H1 (cell line): ENCODE data around the gene ZBTB8B. TPM values are rescaled to one million over a fixed set of nuclear protein-coding genes. Genes with fewer than 3 reads are reported as not detected.
A peak's percentile ranks its signal among the peaks of the same experiment; 100 is the strongest.

ENCODE experiments used
- CTCF ChIA-PET: fragments of 300-600 bp; sonication (Branson Sonifier 250); formaldehyde crosslinking; loops from one replicate; lab custom pipeline; 2021; ENCODE audit not compliant: partially characterized antibody; lab: Charles Lee
- POLR2A ChIA-PET: fragments of 300-600 bp; sonication (Branson Sonifier 250); formaldehyde crosslinking; loops from one replicate; lab custom pipeline; 2021; ENCODE audit warnings: inconsistent platforms; ENCODE audit not compliant: partially characterized antibody; lab: Charles Lee
- DNase-seq, 2 experiments: peaks; one replicate each; pipeline versions ENCODE4 v3.0.0 to v3.0.0-alpha.2; 2010 to 2022; ENCODE audit warnings: low spot score in 2 of 2, low read depth in 1 of 2, mixed read lengths in 1 of 2
- FAIRE-seq: peaks from 2 replicates; lab custom pipeline; 2011; peaks lifted over from hg19 to GRCh38; lab: Jason Lieb, UNC
- H2AFZ ChIP-seq: 2 replicates; pipeline ENCODE4 v1.8.1; 2012; ENCODE audit warnings: low read length, inconsistent platforms
- H2AK5ac ChIP-seq: 2 replicates; pipeline ENCODE4 v1.6.1; 2013; ENCODE audit warnings: low read depth, low read length
- H2BK120ac ChIP-seq: replicated peaks from 2 replicates; pipeline ENCODE3; 2013; ENCODE audit warnings: low read depth, low read length, inconsistent platforms
- H2BK12ac ChIP-seq: 2 replicates; pipeline ENCODE4 v1.6.1; 2013; ENCODE audit warnings: low read depth, low read length
- H2BK15ac ChIP-seq: 2 replicates; pipeline ENCODE4 v1.6.1; 2013; ENCODE audit warnings: low read length
- H2BK20ac ChIP-seq: 2 replicates; pipeline ENCODE4 v1.6.1; 2013; ENCODE audit warnings: low read length
- H2BK5ac ChIP-seq: 2 replicates; pipeline ENCODE4 v1.6.1; 2013; ENCODE audit warnings: low read depth, low read length
- H3K14ac ChIP-seq: 2 replicates; pipeline ENCODE4 v1.6.1; 2013; ENCODE audit warnings: inconsistent platforms; ENCODE audit not compliant: insufficient read length
- H3K18ac ChIP-seq: 2 replicates; pipeline ENCODE4 v1.6.1; 2013; ENCODE audit warnings: low read length; ENCODE audit errors: extremely low read depth
- H3K23ac ChIP-seq: 2 replicates; pipeline ENCODE4 v1.6.1; 2013; ENCODE audit warnings: inconsistent platforms; ENCODE audit not compliant: insufficient read length
- H3K23me2 ChIP-seq: 2 replicates; pipeline ENCODE4 v1.6.1; 2013; ENCODE audit warnings: low read depth, low read length
- H3K27ac ChIP-seq: 2 replicates; pipeline ENCODE4 v1.6.1; 2011; ENCODE audit warnings: low read depth, low read length, inconsistent platforms
- H3K27me3 ChIP-seq, 4 experiments: replicated peaks in 1 of 4; 1 replicate in 1 of 4; 2 replicates in 3 of 4; pipeline versions ENCODE4 v1.6.1 to v1.8.1; 2011 to 2013; ENCODE audit warnings: low read length in 3 of 4, mild to moderate bottlenecking in 3 of 4, inconsistent platforms in 2 of 4, mixed read lengths in 2 of 4, moderate library complexity in 1 of 4; ENCODE audit not compliant: control insufficient read depth in 3 of 4, insufficient read depth in 3 of 4; ENCODE audit errors: extremely low read depth in 1 of 4
- H3K36me3 ChIP-seq, 4 experiments: 2 replicates each; pipeline versions ENCODE4 v1.6.1 to v1.8.1; 2011 to 2013; ENCODE audit warnings: mild to moderate bottlenecking in 4 of 4, low read length in 3 of 4, moderate library complexity in 2 of 4, control low read depth in 1 of 4, inconsistent platforms in 1 of 4; ENCODE audit not compliant: insufficient read depth in 4 of 4, control insufficient read depth in 2 of 4
- H3K4ac ChIP-seq: replicated peaks from 2 replicates; pipeline ENCODE3; 2013; ENCODE audit warnings: low read length, low read depth, mixed read lengths, inconsistent platforms; ENCODE audit not compliant: insufficient read length
- H3K4me1 ChIP-seq, 4 experiments: replicated peaks in 1 of 4; 1 replicate in 1 of 4; 2 replicates in 3 of 4; pipeline versions ENCODE4 v1.6.1 to v1.8.1; 2011 to 2013; ENCODE audit warnings: low read length in 3 of 4, inconsistent platforms in 2 of 4, mixed read lengths in 1 of 4; ENCODE audit not compliant: insufficient read depth in 4 of 4, control insufficient read depth in 3 of 4
- H3K4me2 ChIP-seq, 2 experiments: 2 replicates each; pipeline versions ENCODE4 v1.6.1 to v1.8.1; 2011 to 2013; ENCODE audit warnings: low read depth in 2 of 2, low read length in 2 of 2, control low read depth in 1 of 2, inconsistent platforms in 1 of 2, mild to moderate bottlenecking in 1 of 2; ENCODE audit not compliant: insufficient read depth in 1 of 2
- H3K4me3 ChIP-seq, 4 experiments: fragments of 200-600, 300-600 bp in 1 of 4; sonication (generic), shearing (Covaris generic), sonication (Bioruptor Twin) in 1 of 4; 2 replicates each; pipeline versions ENCODE4 v1.5.1 to v1.8.1; 2011 to 2016; ENCODE audit warnings: low read length in 4 of 4, low read depth in 3 of 4, control low read depth in 2 of 4, inconsistent platforms in 2 of 4, mild to moderate bottlenecking in 2 of 4, mixed read lengths in 1 of 4, moderate library complexity in 1 of 4; ENCODE audit not compliant: insufficient read depth in 2 of 4; ENCODE audit errors: extremely low read depth in 1 of 4
- H3K56ac ChIP-seq: replicated peaks from 2 replicates; pipeline ENCODE3; 2013; ENCODE audit warnings: low read depth, mild to moderate bottlenecking, mixed read lengths, low read length, inconsistent platforms; ENCODE audit not compliant: insufficient read length
- H3K79me1 ChIP-seq: 2 replicates; pipeline ENCODE4 v1.6.1; 2013; ENCODE audit warnings: low read depth, low read length, control low read depth
- H3K79me2 ChIP-seq, 2 experiments: 2 replicates each; pipeline versions ENCODE4 v1.6.1 to v1.8.1; 2012 to 2013; ENCODE audit warnings: low read length in 2 of 2, mild to moderate bottlenecking in 2 of 2, inconsistent platforms in 1 of 2; ENCODE audit not compliant: insufficient read depth in 2 of 2, control insufficient read depth in 1 of 2
- H3K9ac ChIP-seq, 4 experiments: replicated peaks in 1 of 4; 1 replicate in 1 of 4; 2 replicates in 3 of 4; pipeline versions ENCODE4 v1.6.1 to v1.8.1; 2011 to 2013; ENCODE audit warnings: low read depth in 3 of 4, low read length in 3 of 4, control low read depth in 2 of 4, mild to moderate bottlenecking in 2 of 4, moderate library complexity in 2 of 4, inconsistent platforms in 1 of 4; ENCODE audit errors: extremely low read depth in 1 of 4
- H3K9me3 ChIP-seq, 2 experiments: 2 replicates each; pipeline versions ENCODE4 v1.6.1 to v1.8.1; 2012 to 2013; ENCODE audit warnings: mild to moderate bottlenecking in 2 of 2, moderate library complexity in 2 of 2, control low read depth in 1 of 2, inconsistent platforms in 1 of 2, low read depth in 1 of 2, low read length in 1 of 2, mixed read lengths in 1 of 2; ENCODE audit not compliant: insufficient read depth in 2 of 2
- H4K20me1 ChIP-seq, 2 experiments: replicated peaks in 1 of 2; 2 replicates each; pipeline versions ENCODE3 to v1.8.1; 2011 to 2013; ENCODE audit warnings: inconsistent platforms in 2 of 2, low read length in 2 of 2, mild to moderate bottlenecking in 1 of 2; ENCODE audit not compliant: insufficient read depth in 2 of 2, control insufficient read depth in 1 of 2
- H4K5ac ChIP-seq: 2 replicates; pipeline ENCODE4 v1.6.1; 2013; ENCODE audit warnings: low read length, low read depth, mixed read lengths, inconsistent platforms; ENCODE audit not compliant: insufficient read length
- H4K8ac ChIP-seq: 2 replicates; pipeline ENCODE4 v1.8.0; 2013; ENCODE audit warnings: mild to moderate bottlenecking, moderate library complexity, low read length, inconsistent platforms; ENCODE audit not compliant: insufficient read depth; ENCODE audit errors: extremely low read depth
- H4K91ac ChIP-seq: replicated peaks from 2 replicates; pipeline ENCODE3; 2013; ENCODE audit warnings: low read length, mixed read lengths, inconsistent platforms; ENCODE audit not compliant: insufficient read length
- BACH1 ChIP-seq: IDR thresholded peaks from 2 replicates; pipeline ENCODE4 v1.6.1; 2012; ENCODE audit warnings: low read length, improper control_type of control experiment
- E2F6 ChIP-seq: IDR thresholded peaks from 2 replicates; pipeline ENCODE4 v1.6.1; 2012; ENCODE audit warnings: inconsistent platforms
- EGR1 ChIP-seq: IDR thresholded peaks from 2 replicates; pipeline ENCODE4 v1.6.1; 2011; ENCODE audit warnings: low read depth, low read length, borderline replicate concordance
- JUN ChIP-seq: IDR thresholded peaks from 2 replicates; pipeline ENCODE4 v1.6.1; 2011; ENCODE audit warnings: low read depth, mild to moderate bottlenecking, improper control_type of control experiment, low read length
- JUND ChIP-seq: IDR thresholded peaks from 2 replicates; pipeline ENCODE4 v1.6.1; 2011; ENCODE audit warnings: mild to moderate bottlenecking, improper control_type of control experiment, low read length
- KDM1A ChIP-seq: fragments of 200-600, 300-600 bp; sonication (generic); IDR thresholded peaks from 2 replicates; pipeline ENCODE4 v1.7.1; 2016; ENCODE audit warnings: mild to moderate bottlenecking, low read length, borderline replicate concordance
- KDM5A ChIP-seq: fragments of 200-600 bp; IDR thresholded peaks from 2 replicates; pipeline ENCODE4 v1.7.1; 2012; ENCODE audit warnings: mild to moderate bottlenecking, low read length, inconsistent platforms, mixed read lengths
- NANOG ChIP-seq: IDR thresholded peaks from 2 replicates; pipeline ENCODE4 v1.6.1; 2011; ENCODE audit warnings: low read length, low read depth, mild to moderate bottlenecking, inconsistent platforms; ENCODE audit not compliant: insufficient read depth, poor library complexity, severe bottlenecking
- NRF1 ChIP-seq: IDR thresholded peaks from 2 replicates; pipeline ENCODE4 v1.6.1; 2011; ENCODE audit warnings: mild to moderate bottlenecking, low read depth, low read length, improper control_type of control experiment
- POLR2AphosphoS5 ChIP-seq: IDR thresholded peaks from 2 replicates; pipeline ENCODE4 v1.6.1; 2011; ENCODE audit warnings: low read depth, low read length
- RFX5 ChIP-seq: IDR thresholded peaks from 2 replicates; pipeline ENCODE4 v1.6.1; 2011; ENCODE audit warnings: low read depth, low read length, improper control_type of control experiment, borderline replicate concordance
- SIRT6 ChIP-seq: IDR thresholded peaks from one replicate; pipeline ENCODE4 v1.7.1; 2012; ENCODE audit warnings: low read length, inconsistent platforms
- SP2 ChIP-seq: IDR thresholded peaks from 2 replicates; pipeline ENCODE4 v1.6.1; 2012; ENCODE audit warnings: mild to moderate bottlenecking, low read length, inconsistent platforms
- TAF7 ChIP-seq: optimal IDR thresholded peaks from 2 replicates; pipeline ENCODE3; 2011; ENCODE audit warnings: low read depth, mild to moderate bottlenecking, inconsistent platforms, low read length, moderate library complexity, borderline replicate concordance
- WGBS, 2 experiments: shearing (Covaris generic) in 1 of 2; methylation state at CpG; one replicate each; pipeline versions ENCODE4 v1.1.6 to v1.1.7; 2013 to 2015; ENCODE audit warnings: low lambda C conversion rate in 2 of 2, mixed read lengths in 2 of 2, inconsistent platforms in 1 of 2, low coverage in 1 of 2, missing lambda C conversion rate in 1 of 2; ENCODE audit not compliant: insufficient replicate concordance in 2 of 2, insufficient coverage in 1 of 2, insufficient read length in 1 of 2; ENCODE audit errors: extremely low coverage in 1 of 2, missing lambda C conversion rate in 1 of 2; 5-methylcytosine and 5-hydroxymethylcytosine counted together
- polyA plus RNA-seq, 7 experiments: library from polyadenylated mRNA; depleted of rRNA in 3 of 7; stranded (reverse) in 5 of 7; unstranded in 2 of 7; fragments of >200 nt in 5 of 7; fragments of 200-250 nt in 2 of 7; gene quantifications; 1 replicate in 5 of 7; 2 replicates in 1 of 7; 4 replicates in 1 of 7; pipeline versions ENCODE4 v1.2.1 to v1.2.3, GENCODE V29; 2011 to 2013; ENCODE audit warnings: missing spikeins in 2 of 7, mixed read lengths in 2 of 7
- total RNA-seq: library from RNA; stranded (reverse); fragmentation: NEBNext Ultra II Directional; extraction: Animal tissue kit (Norgen Biotek cat#: 25700); gene quantifications from 2 replicates; pipeline ENCODE4 v1.2.1, GENCODE V29; 2021

Gene ZBTB8B
- total and polyA plus RNA-seq, 2 of the 8 experiments (the other 6 are each of a cell fraction or from before 2014, with no cell fraction given), result 1.3 to 3.7 TPM

- no peaks in the 10 kb centered on the region for H3K79me1 ChIP-seq
These were observed 33.9 kb downstream of the ZBTB8B start for GRCh38 chr1:32498751-32499150.

More at GRCh38 chr1:32498751-32499150, 33.9 kb downstream of the ZBTB8B start:
- H4K8ac ChIP-seq, result no peak overlapping the region; the same call in 1 of the 2 replicates
- H3K56ac ChIP-seq, result no peak overlapping the region
- no peak overlapping the region for H3K4me3 ChIP-seq
- H3K4me2 ChIP-seq, result no peak overlapping the region
- H3K4ac ChIP-seq, result no peak overlapping the region
- no peaks in the 10 kb centered on the region for H3K9me3 ChIP-seq
- CTCF ChIA-PET, result interaction anchor here (0.5 to 1.3 kb wide), 3 partner anchors 22 to 454 kb away, joined by 3 to 6 read pairs (median 3); no protein-coding TSS in a partner anchor
- 0 out of 2 replicates have a peak overlapping the region, but pooled peaks have one; percentile 63 for H2BK15ac ChIP-seq
- FAIRE-seq (no peak), DNase-seq (no peak)
- WGBS, 2 experiments, result 92% methylated on average over 8 of the region's 8 CpGs; no CpG with 5 or more reads in 1 of the 2 experiments
- H2AFZ ChIP-seq, result no peak overlapping the region
- no peak overlapping the region for H4K5ac ChIP-seq
- no peak overlapping the region for H3K9ac ChIP-seq
- H3K27ac ChIP-seq, result no peak overlapping the region
- no peak for TF ChIP-seq NRF1
- TF ChIP-seq KDM1A, result no peak
- TF ChIP-seq POLR2AphosphoS5, result no peak
- no peak for TF ChIP-seq JUN
- no peak for TF ChIP-seq BACH1
- no peak for TF ChIP-seq KDM5A
- no peak for TF ChIP-seq TAF7
- TF ChIP-seq SIRT6, result no peak
- no peak for TF ChIP-seq NANOG
- TF ChIP-seq SP2, result no peak
- TF ChIP-seq E2F6, result no peak
- no peak for TF ChIP-seq JUND
- no peak for TF ChIP-seq RFX5
- no peak for TF ChIP-seq EGR1
- no peak overlapping the region for H3K23ac ChIP-seq
- no peak overlapping the region for H4K91ac ChIP-seq
- no peaks in the 10 kb centered on the region for H3K27me3 ChIP-seq
- no peak overlapping the region for H2BK20ac ChIP-seq
- peak overlapping the region; percentile 62; the same call in 1 of the 2 replicates for H2BK12ac ChIP-seq
- POLR2A ChIA-PET, result interaction anchor here (0.6 kb wide), 1 partner anchor 308 kb away, joined by 3 read pairs; no protein-coding TSS in a partner anchor
- no peak overlapping the region for H2BK120ac ChIP-seq
- H4K20me1 ChIP-seq, result no peaks in the 10 kb centered on the region
- no peak overlapping the region for H3K14ac ChIP-seq
- H3K18ac ChIP-seq, result 0 out of 2 replicates have a peak overlapping the region, but pooled peaks have one; percentile 1
- H2BK5ac ChIP-seq, result peak overlapping the region; percentile 60; the same call in 1 of the 2 replicates
- H3K36me3 ChIP-seq, result no peaks in the 10 kb centered on the region
- H3K4me1 ChIP-seq, result peaks cover 3 to 5% (median 3%) of the 10 kb centered on the region in 4 experiments; a peak in 5 of 7 replicates
- peaks cover 5% of the 10 kb centered on the region; the same call in 1 of the 2 replicates for H3K23me2 ChIP-seq
- no peak overlapping the region for H2AK5ac ChIP-seq
- H3K79me2 ChIP-seq, result no peaks in the 10 kb centered on the region
